HL-60 (cell line): ENCODE data around the gene MECR.

Experiments used
- POLR2AphosphoS5 ChIP-seq: IDR thresholded peaks from 2 replicates; pipeline ENCODE4 v1.6.1; 2012; ENCODE audit warnings: low read depth
- SPI1 ChIP-seq: IDR thresholded peaks from 2 replicates; pipeline ENCODE4 v1.6.1; 2012; ENCODE audit warnings: low read depth, mild to moderate bottlenecking, borderline replicate concordance
- TF ChIP-seq, protein P1 (sequence below): IDR thresholded peaks from one replicate; pipeline ENCODE4 v1.5.1; 2011; ENCODE audit warnings: low read length, control low read depth, inconsistent platforms; ENCODE audit not compliant: insufficient read depth

- TF ChIP-seq, protein P1, sequence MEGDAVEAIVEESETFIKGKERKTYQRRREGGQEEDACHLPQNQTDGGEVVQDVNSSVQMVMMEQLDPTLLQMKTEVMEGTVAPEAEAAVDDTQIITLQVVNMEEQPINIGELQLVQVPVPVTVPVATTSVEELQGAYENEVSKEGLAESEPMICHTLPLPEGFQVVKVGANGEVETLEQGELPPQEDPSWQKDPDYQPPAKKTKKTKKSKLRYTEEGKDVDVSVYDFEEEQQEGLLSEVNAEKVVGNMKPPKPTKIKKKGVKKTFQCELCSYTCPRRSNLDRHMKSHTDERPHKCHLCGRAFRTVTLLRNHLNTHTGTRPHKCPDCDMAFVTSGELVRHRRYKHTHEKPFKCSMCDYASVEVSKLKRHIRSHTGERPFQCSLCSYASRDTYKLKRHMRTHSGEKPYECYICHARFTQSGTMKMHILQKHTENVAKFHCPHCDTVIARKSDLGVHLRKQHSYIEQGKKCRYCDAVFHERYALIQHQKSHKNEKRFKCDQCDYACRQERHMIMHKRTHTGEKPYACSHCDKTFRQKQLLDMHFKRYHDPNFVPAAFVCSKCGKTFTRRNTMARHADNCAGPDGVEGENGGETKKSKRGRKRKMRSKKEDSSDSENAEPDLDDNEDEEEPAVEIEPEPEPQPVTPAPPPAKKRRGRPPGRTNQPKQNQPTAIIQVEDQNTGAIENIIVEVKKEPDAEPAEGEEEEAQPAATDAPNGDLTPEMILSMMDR = no peak
- TF ChIP-seq SPI1 (no peak), POLR2AphosphoS5 (no peak)
These were observed 36.8 kb downstream of the MECR start for GRCh38 chr1:29193879-29194455.
